ES-I3 (cell line): Measurements from ENCODE around the gene LMF2.
A peak's percentile ranks its signal among the peaks of the same experiment; 100 is the strongest.
"Not testable (repeated sequence)": the region's sequence is repeated elsewhere in the genome, so short reads cannot be mapped to it uniquely, and the experiment has no call there.

ENCODE experiments used
- H3K36me3 ChIP-seq: 2 replicates; pipeline ENCODE4 v1.6.1; 2013; ENCODE audit warnings: mild to moderate bottlenecking, low read length, control low read depth, moderate library complexity; ENCODE audit not compliant: insufficient read depth
- H3K4me1 ChIP-seq: 2 replicates; pipeline ENCODE4 v1.6.1; 2013; ENCODE audit warnings: mild to moderate bottlenecking, control low read depth, low read length; ENCODE audit not compliant: insufficient read depth
- H3K9ac ChIP-seq: 2 replicates; pipeline ENCODE4 v1.6.1; 2013; ENCODE audit warnings: low read depth, mild to moderate bottlenecking, low read length, moderate library complexity
- H3K9me3 ChIP-seq: 2 replicates; pipeline ENCODE4 v1.6.1; 2013; ENCODE audit warnings: mild to moderate bottlenecking, low read length, moderate library complexity; ENCODE audit not compliant: control insufficient read depth, insufficient read depth

The LMF2 gene

GRCh38 chr22:50544078-50544745 is 36.7 kb upstream of the LMF2 start:
- H3K4me1 ChIP-seq = no peaks in the 10 kb centered on the region

GRCh38 chr22:50542416-50542927 is 35.0 kb upstream of the LMF2 start:
- no peaks in the 10 kb centered on the region; the same call in 1 of the 2 replicates for H3K9me3 ChIP-seq
- no peak overlapping the region for H3K9ac ChIP-seq
- H3K36me3 ChIP-seq = no peaks in the 10 kb centered on the region
- H3K4me1 ChIP-seq = no peaks in the 10 kb centered on the region

More at GRCh38 chr22:50544078-50544745, 36.7 kb upstream of the LMF2 start:
- Histone ChIP-seq H3K36me3 (no peaks in the 10 kb centered on the region), H3K9me3 (no peaks in the 10 kb centered on the region), H3K9ac (peak overlapping the region; percentile 53; the same call in 1 of the 2 replicates)

- not testable (repeated sequence) for H3K36me3 ChIP-seq, H3K9ac ChIP-seq, H3K4me1 ChIP-seq, H3K9me3 ChIP-seq
Observed at GRCh38 chr22:50541667-50542026, 34.1 kb upstream of the LMF2 start.

- Histone ChIP-seq H3K9ac (no peak overlapping the region), H3K9me3 (no peaks in the 10 kb centered on the region; the same call in 1 of the 2 replicates), H3K4me1 (no peaks in the 10 kb centered on the region), H3K36me3 (no peaks in the 10 kb centered on the region)
Observed at GRCh38 chr22:50540381-50540780, 32.9 kb upstream of the LMF2 start.

- H3K36me3 ChIP-seq = no peaks in the 10 kb centered on the region
- H3K4me1 ChIP-seq = no peaks in the 10 kb centered on the region
- no peak overlapping the region for H3K9ac ChIP-seq
- no peaks in the 10 kb centered on the region; the same call in 1 of the 2 replicates for H3K9me3 ChIP-seq
Observed at GRCh38 chr22:50537765-50538164, 30.3 kb upstream of the LMF2 start.

- H3K4me1 ChIP-seq = no peaks in the 10 kb centered on the region
- no peak overlapping the region for H3K9ac ChIP-seq
- no peaks in the 10 kb centered on the region; the same call in 1 of the 2 replicates for H3K9me3 ChIP-seq
- no peaks in the 10 kb centered on the region for H3K36me3 ChIP-seq
Observed at GRCh38 chr22:50536226-50536625, 28.7 kb upstream of the LMF2 start.

GRCh38 chr22:50535113-50535512 is 27.6 kb upstream of the LMF2 start:
- no peak overlapping the region for H3K9ac ChIP-seq
- H3K36me3 ChIP-seq = no peaks in the 10 kb centered on the region
- H3K9me3 ChIP-seq = no peaks in the 10 kb centered on the region; the same call in 1 of the 2 replicates
- H3K4me1 ChIP-seq = no peaks in the 10 kb centered on the region

- not testable (repeated sequence) for H3K4me1 ChIP-seq, H3K9me3 ChIP-seq, H3K36me3 ChIP-seq, H3K9ac ChIP-seq
Observed at GRCh38 chr22:50533856-50534711, 26.6 kb upstream of the LMF2 start.

- no peaks in the 10 kb centered on the region for H3K36me3 ChIP-seq
- no peaks in the 10 kb centered on the region for H3K9me3 ChIP-seq
- no peaks in the 10 kb centered on the region for H3K4me1 ChIP-seq
- no peak overlapping the region for H3K9ac ChIP-seq
Observed at GRCh38 chr22:50532824-50533796, 25.6 kb upstream of the LMF2 start.

GRCh38 chr22:50531962-50532674 is 24.6 kb upstream of the LMF2 start:
- Histone ChIP-seq H3K4me1 (no peaks in the 10 kb centered on the region), H3K9ac (peak overlapping the region; percentile 66; the same call in 1 of the 2 replicates)

GRCh38 chr22:50531546-50531961 is 24.1 kb upstream of the LMF2 start:
- no peaks in the 10 kb centered on the region for H3K36me3 ChIP-seq
- no peaks in the 10 kb centered on the region for H3K9me3 ChIP-seq
- peak overlapping the region; percentile 66 for H3K9ac ChIP-seq
- H3K4me1 ChIP-seq = no peaks in the 10 kb centered on the region

More at GRCh38 chr22:50531962-50532674, 24.6 kb upstream of the LMF2 start:
- Histone ChIP-seq H3K36me3 (no peaks in the 10 kb centered on the region), H3K9me3 (no peaks in the 10 kb centered on the region)

GRCh38 chr22:50530877-50531545 is 23.5 kb upstream of the LMF2 start:
- Histone ChIP-seq H3K9ac (peak overlapping the region; percentile 66), H3K36me3 (no peaks in the 10 kb centered on the region), H3K9me3 (no peaks in the 10 kb centered on the region), H3K4me1 (no peaks in the 10 kb centered on the region)

- Histone ChIP-seq H3K4me1 (no peaks in the 10 kb centered on the region), H3K36me3 (no peaks in the 10 kb centered on the region), H3K9ac (peak overlapping the region; percentile 66; the same call in 1 of the 2 replicates), H3K9me3 (no peaks in the 10 kb centered on the region)
Observed at GRCh38 chr22:50530580-50530876, 23.0 kb upstream of the LMF2 start.
